MM.1S (cell line): ENCODE data around the gene C10orf143.

Experiments used
- DNase-seq: peaks from one replicate; pipeline ENCODE4 v3.0.0-alpha.2; 2015
- H2AFZ ChIP-seq: fragments of 300-600 bp; sonication (generic); 2 replicates; pipeline ENCODE4 v1.6.0; 2016; ENCODE audit warnings: antibody characterized with exemption, low read length
- H3F3A ChIP-seq: fragments of 300-600 bp; sonication (generic); 2 replicates; pipeline ENCODE4 v1.6.1; 2016; ENCODE audit warnings: mild to moderate bottlenecking, antibody characterized with exemption, low read length, moderate library complexity, mixed read lengths; ENCODE audit not compliant: insufficient read depth
- H3K27ac ChIP-seq: fragments of 300-600 bp; sonication (generic); 2 replicates; pipeline ENCODE4 v1.5.1; 2016; ENCODE audit warnings: mild to moderate bottlenecking, low read length
- H3K27me3 ChIP-seq: fragments of 300-600 bp; sonication (generic); replicated peaks from 2 replicates; pipeline ENCODE4 v1.6.0; 2016; ENCODE audit warnings: low read length; ENCODE audit not compliant: insufficient read depth
- H3K36me3 ChIP-seq: fragments of 300-600 bp; sonication (generic); replicated peaks from 2 replicates; pipeline ENCODE4 v1.6.1; 2016; ENCODE audit warnings: mild to moderate bottlenecking, low read length, mixed read lengths; ENCODE audit not compliant: insufficient read depth
- H3K4me1 ChIP-seq: fragments of 300-600 bp; sonication (generic); 2 replicates; pipeline ENCODE4 v1.6.1; 2016; ENCODE audit warnings: low read length, mixed read lengths
- H3K4me2 ChIP-seq: fragments of 300-600 bp; sonication (generic); 2 replicates; pipeline ENCODE4 v1.6.0; 2016; ENCODE audit warnings: low read depth, low read length
- H3K4me3 ChIP-seq: fragments of 300-600 bp; sonication (generic); 2 replicates; pipeline ENCODE4 v1.5.1; 2016; ENCODE audit warnings: low read length, mixed read lengths
- H3K79me2 ChIP-seq: fragments of 300-600 bp; sonication (generic); 2 replicates; pipeline ENCODE4 v1.6.1; 2016; ENCODE audit warnings: mixed run types, low read length, mixed read lengths
- H3K9ac ChIP-seq: fragments of 300-600 bp; sonication (generic); 2 replicates; pipeline ENCODE4 v1.6.1; 2016; ENCODE audit warnings: low read length, mixed read lengths
- H3K9me2 ChIP-seq: fragments of 300-600 bp; sonication (generic); replicated peaks from 2 replicates; pipeline ENCODE4 v1.6.1; 2016; ENCODE audit warnings: mild to moderate bottlenecking, low read length, mixed read lengths; ENCODE audit not compliant: insufficient read depth
- H3K9me3 ChIP-seq: fragments of 300-600 bp; sonication (generic); replicated peaks from 2 replicates; pipeline ENCODE4 v1.6.1; 2016; ENCODE audit warnings: mild to moderate bottlenecking, low read length, mixed read lengths; ENCODE audit not compliant: insufficient read depth
- H4K20me1 ChIP-seq: fragments of 300-600 bp; sonication (generic); 2 replicates; pipeline ENCODE4 v1.6.1; 2016; ENCODE audit warnings: mild to moderate bottlenecking, low read length, moderate library complexity, mixed read lengths; ENCODE audit not compliant: insufficient read depth
- EZH2 ChIP-seq: fragments of 300-600 bp; sonication (generic); optimal IDR thresholded peaks from 2 replicates; pipeline ENCODE3; 2017; ENCODE audit warnings: low read depth, mild to moderate bottlenecking, antibody characterized with exemption, low read length, mixed read lengths
- EZH2phosphoT487 ChIP-seq: fragments of 300-600 bp; sonication (generic); IDR thresholded peaks from 2 replicates; pipeline ENCODE4 v1.6.1; 2018; ENCODE audit warnings: antibody characterized with exemption, low read length
- TF ChIP-seq, protein P1 (sequence below): fragments of 300-600 bp; sonication (generic); IDR thresholded peaks from 2 replicates; pipeline ENCODE4 v1.5.1; 2016; ENCODE audit warnings: antibody characterized with exemption, low read length, mixed read lengths

C10orf143 gene

DNA sequence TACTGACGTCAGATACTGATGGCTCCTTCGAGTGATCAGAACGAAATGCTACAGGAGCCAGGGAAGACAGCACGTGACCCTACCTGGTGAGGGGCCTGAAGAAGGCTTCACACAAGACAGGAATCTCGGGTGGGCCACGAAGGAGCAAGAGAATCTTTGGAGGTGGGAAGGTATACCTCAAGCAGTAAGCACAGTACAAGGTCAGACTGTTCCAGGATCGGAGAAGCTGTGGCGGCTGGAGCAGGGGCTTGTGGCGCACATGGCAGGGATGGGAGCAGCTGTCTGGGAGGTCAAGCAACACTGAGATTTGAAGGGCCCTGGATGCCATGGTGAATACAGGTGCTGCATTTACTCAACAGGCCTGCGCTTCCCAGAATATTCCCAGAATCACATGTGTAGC, 45.4 kb downstream of the C10orf143 start:
- Histone ChIP-seq H3K27me3 (no peaks in the 10 kb centered on the region), H3K4me2 (no peak overlapping the region), H3F3A (no peaks in the 10 kb centered on the region), H3K36me3 (no peaks in the 10 kb centered on the region), H4K20me1 (no peaks in the 10 kb centered on the region), H2AFZ (no peak overlapping the region), H3K27ac (no peak overlapping the region), H3K4me3 (no peak overlapping the region), H3K9ac (no peak overlapping the region), H3K9me2 (no peaks in the 10 kb centered on the region), H3K79me2 (no peaks in the 10 kb centered on the region), H3K4me1 (no peaks in the 10 kb centered on the region), H3K9me3 (no peaks in the 10 kb centered on the region)
- no peak for DNase-seq
- no peak for TF ChIP-seq EZH2phosphoT487
- no peak for TF ChIP-seq EZH2
- TF ChIP-seq, protein P1, sequence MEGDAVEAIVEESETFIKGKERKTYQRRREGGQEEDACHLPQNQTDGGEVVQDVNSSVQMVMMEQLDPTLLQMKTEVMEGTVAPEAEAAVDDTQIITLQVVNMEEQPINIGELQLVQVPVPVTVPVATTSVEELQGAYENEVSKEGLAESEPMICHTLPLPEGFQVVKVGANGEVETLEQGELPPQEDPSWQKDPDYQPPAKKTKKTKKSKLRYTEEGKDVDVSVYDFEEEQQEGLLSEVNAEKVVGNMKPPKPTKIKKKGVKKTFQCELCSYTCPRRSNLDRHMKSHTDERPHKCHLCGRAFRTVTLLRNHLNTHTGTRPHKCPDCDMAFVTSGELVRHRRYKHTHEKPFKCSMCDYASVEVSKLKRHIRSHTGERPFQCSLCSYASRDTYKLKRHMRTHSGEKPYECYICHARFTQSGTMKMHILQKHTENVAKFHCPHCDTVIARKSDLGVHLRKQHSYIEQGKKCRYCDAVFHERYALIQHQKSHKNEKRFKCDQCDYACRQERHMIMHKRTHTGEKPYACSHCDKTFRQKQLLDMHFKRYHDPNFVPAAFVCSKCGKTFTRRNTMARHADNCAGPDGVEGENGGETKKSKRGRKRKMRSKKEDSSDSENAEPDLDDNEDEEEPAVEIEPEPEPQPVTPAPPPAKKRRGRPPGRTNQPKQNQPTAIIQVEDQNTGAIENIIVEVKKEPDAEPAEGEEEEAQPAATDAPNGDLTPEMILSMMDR, result no peak

GRCh38 chr10:130064783-130065182, 45.8 kb downstream of the C10orf143 start:
- Histone ChIP-seq H3K4me3 (no peak overlapping the region), H3K9me2 (no peaks in the 10 kb centered on the region), H3K4me1 (no peaks in the 10 kb centered on the region), H3K27ac (no peak overlapping the region), H3K9me3 (no peaks in the 10 kb centered on the region), H3K27me3 (no peaks in the 10 kb centered on the region), H3F3A (no peaks in the 10 kb centered on the region), H3K9ac (no peak overlapping the region), H2AFZ (no peak overlapping the region), H3K79me2 (no peaks in the 10 kb centered on the region), H4K20me1 (no peaks in the 10 kb centered on the region), H3K4me2 (no peak overlapping the region), H3K36me3 (no peaks in the 10 kb centered on the region)
- no peak for DNase-seq
- TF ChIP-seq, protein P1, result no peak
- TF ChIP-seq EZH2 (no peak), EZH2phosphoT487 (no peak)

DNA sequence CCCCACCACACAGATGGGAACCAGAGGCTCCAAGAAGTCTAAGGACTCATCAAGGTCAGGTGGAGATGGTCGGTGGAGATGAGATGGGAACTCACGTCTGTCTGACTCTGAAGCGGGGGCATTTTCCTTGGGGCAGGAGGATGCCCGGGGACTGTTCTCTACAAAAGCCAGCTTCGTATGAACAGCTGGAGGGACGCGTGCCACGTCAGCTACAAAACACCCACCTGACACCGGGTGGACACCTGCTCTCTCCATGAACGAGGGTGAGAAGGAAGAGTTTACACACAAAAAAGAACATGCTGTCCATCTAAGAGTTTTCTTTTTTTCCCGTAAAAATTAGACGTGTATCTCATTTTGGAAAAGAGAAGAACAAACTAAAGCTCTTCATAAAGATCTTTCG, 47.7 kb downstream of the C10orf143 start:
- H3K27ac ChIP-seq, result no peak overlapping the region
- H3K9ac ChIP-seq, result no peak overlapping the region
- no peaks in the 10 kb centered on the region for H3K27me3 ChIP-seq
- H3K36me3 ChIP-seq, result no peaks in the 10 kb centered on the region
- no peaks in the 10 kb centered on the region for H3K9me3 ChIP-seq
- DNase-seq, result no peak
- H4K20me1 ChIP-seq, result no peaks in the 10 kb centered on the region
- H2AFZ ChIP-seq, result no peak overlapping the region
- H3K79me2 ChIP-seq, result no peaks in the 10 kb centered on the region
- H3K9me2 ChIP-seq, result no peaks in the 10 kb centered on the region
- H3F3A ChIP-seq, result no peaks in the 10 kb centered on the region
- H3K4me1 ChIP-seq, result no peaks in the 10 kb centered on the region
- H3K4me3 ChIP-seq, result no peak overlapping the region
- TF ChIP-seq EZH2phosphoT487 (no peak), EZH2 (no peak)
- no peak overlapping the region for H3K4me2 ChIP-seq

DNA sequence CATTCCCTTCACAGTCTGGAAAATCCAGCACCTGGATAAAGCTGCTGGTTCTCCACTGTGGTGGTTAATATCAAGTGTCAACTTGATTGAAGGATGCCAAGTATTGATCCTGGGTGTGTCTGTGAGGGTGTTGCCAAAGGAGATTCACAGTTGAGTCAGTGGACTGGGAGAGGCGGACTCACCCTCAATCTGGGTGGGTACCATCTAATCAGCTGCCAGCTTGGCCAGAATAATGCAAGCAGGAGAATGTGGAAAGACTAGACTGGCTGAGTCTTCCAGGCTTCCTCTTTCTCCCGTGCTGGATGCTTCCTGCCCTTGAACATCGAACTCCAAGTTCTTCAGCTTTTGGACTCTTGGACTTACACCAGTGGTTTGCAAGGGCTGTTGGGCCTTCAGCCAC, 48.4 kb downstream of the C10orf143 start:
- Histone ChIP-seq H3K36me3 (no peaks in the 10 kb centered on the region), H3K27ac (no peak overlapping the region), H3K27me3 (no peaks in the 10 kb centered on the region), H4K20me1 (no peaks in the 10 kb centered on the region), H3K79me2 (no peaks in the 10 kb centered on the region), H3F3A (no peaks in the 10 kb centered on the region), H3K4me2 (no peak overlapping the region), H2AFZ (no peak overlapping the region), H3K9me2 (no peaks in the 10 kb centered on the region), H3K4me1 (no peaks in the 10 kb centered on the region), H3K9me3 (no peaks in the 10 kb centered on the region), H3K9ac (no peak overlapping the region), H3K4me3 (no peak overlapping the region)
- no peak for DNase-seq
- TF ChIP-seq EZH2phosphoT487, result no peak
- TF ChIP-seq, protein P1, result no peak
- TF ChIP-seq EZH2, result no peak
